CD14-positive monocyte (primary cell): ENCODE measurements around the gene AKAP6. TPM values are rescaled to one million over a fixed set of nuclear protein-coding genes. Genes with fewer than 3 reads are reported as not detected.

Source experiments
- DNase-seq, 3 donors: peaks; one replicate each; pipeline ENCODE4 v3.0.0-alpha.2; 2011 to 2022
- H2AFZ ChIP-seq: 2 replicates; pipeline ENCODE4 v1.6.0; 2012; ENCODE audit warnings: mild to moderate bottlenecking, low read depth, low read length, inconsistent platforms; ENCODE audit not compliant: insufficient read depth, poor library complexity, severe bottlenecking
- H3K27ac ChIP-seq, 2 donors: 1 replicate in 1 of 2; 2 replicates in 1 of 2; pipeline ENCODE4 v1.5.1; 2012 to 2013; ENCODE audit warnings: low read length in 2 of 2, control low read depth in 1 of 2, inconsistent platforms in 1 of 2, low read depth in 1 of 2, mild to moderate bottlenecking in 1 of 2
- H3K27me3 ChIP-seq, 2 donors: one replicate each; pipeline versions ENCODE4 v1.6.0 to v1.6.1; 2011 to 2013; ENCODE audit warnings: low read length in 2 of 2; ENCODE audit not compliant: control insufficient read depth in 2 of 2, insufficient read depth in 2 of 2
- H3K36me3 ChIP-seq, 2 donors: replicated peaks in 1 of 2; 1 replicate in 1 of 2; 2 replicates in 1 of 2; pipeline versions ENCODE4 v1.5.1 to v1.6.1; 2012 to 2013; ENCODE audit warnings: low read length in 2 of 2, control low read depth in 1 of 2, inconsistent platforms in 1 of 2, mild to moderate bottlenecking in 1 of 2; ENCODE audit not compliant: insufficient read depth in 2 of 2, control insufficient read depth in 1 of 2
- H3K4me1 ChIP-seq, 2 donors: 1 replicate in 1 of 2; 2 replicates in 1 of 2; pipeline versions ENCODE4 v1.5.1 to v1.6.1; 2012 to 2013; ENCODE audit warnings: low read length in 2 of 2, control low read depth in 1 of 2, inconsistent platforms in 1 of 2, mild to moderate bottlenecking in 1 of 2, moderate library complexity in 1 of 2; ENCODE audit not compliant: insufficient read depth in 2 of 2, control insufficient read depth in 1 of 2
- H3K4me2 ChIP-seq: replicated peaks from 2 replicates; pipeline ENCODE3; 2012; ENCODE audit warnings: low read length, moderate library complexity, mild to moderate bottlenecking; ENCODE audit not compliant: poor library complexity, severe bottlenecking; ENCODE audit errors: extremely low read depth
- H3K4me3 ChIP-seq, 3 experiments: fragments of 200-600 bp in 1 of 3; sonication (generic) in 1 of 3; replicated peaks in 1 of 3; 1 replicate in 2 of 3; 2 replicates in 1 of 3; pipeline ENCODE4 v1.5.1; 2011 to 2013; ENCODE audit warnings: low read length in 3 of 3, mild to moderate bottlenecking in 3 of 3, control low read depth in 2 of 3, low read depth in 2 of 3, inconsistent platforms in 1 of 3, moderate library complexity in 1 of 3
- H3K79me2 ChIP-seq: 2 replicates; pipeline ENCODE4 v1.6.0; 2012; ENCODE audit warnings: mild to moderate bottlenecking, control low read depth, inconsistent platforms, low read length, moderate library complexity; ENCODE audit not compliant: insufficient read depth
- H3K9ac ChIP-seq: 2 replicates; pipeline ENCODE4 v1.6.0; 2017; ENCODE audit warnings: low read length, mild to moderate bottlenecking; ENCODE audit not compliant: insufficient read depth, poor library complexity, severe bottlenecking
- H3K9me3 ChIP-seq, 2 donors: replicated peaks in 1 of 2; 1 replicate in 1 of 2; 2 replicates in 1 of 2; pipeline versions ENCODE4 v1.5.1 to v1.6.1; 2012 to 2013; ENCODE audit warnings: low read length in 2 of 2, control low read depth in 1 of 2; ENCODE audit not compliant: control insufficient read depth in 1 of 2, insufficient read depth in 1 of 2
- H4K20me1 ChIP-seq: 2 replicates; pipeline ENCODE4 v1.6.0; 2012; ENCODE audit warnings: mild to moderate bottlenecking, low read length, control low read depth, moderate library complexity; ENCODE audit not compliant: insufficient read depth
- H3K27ac Mint-ChIP-seq, 7 donors: one replicate each; pipeline ENCODE4 v1.8.0; 2020; ENCODE audit warnings: mild to moderate bottlenecking in 7 of 7, mixed read lengths in 7 of 7, moderate library complexity in 6 of 7, inconsistent platforms in 2 of 7
- H3K27me3 Mint-ChIP-seq, 3 donors: one replicate each; pipeline ENCODE4 v1.8.0; 2021 to 2022; ENCODE audit warnings: low read depth in 3 of 3, mild to moderate bottlenecking in 3 of 3, mixed read lengths in 3 of 3, moderate library complexity in 3 of 3, inconsistent platforms in 1 of 3
- H3K36me3 Mint-ChIP-seq, 2 donors: one replicate each; pipeline ENCODE4 v1.8.0; 2020; ENCODE audit warnings: mixed read lengths in 2 of 2, inconsistent platforms in 1 of 2, mild to moderate bottlenecking in 1 of 2
- H3K4me1 Mint-ChIP-seq: one replicate; pipeline ENCODE4 v1.8.0; 2020; ENCODE audit warnings: mild to moderate bottlenecking, mixed read lengths
- H3K4me3 Mint-ChIP-seq, 2 donors: one replicate each; pipeline ENCODE4 v1.8.0; 2020; ENCODE audit warnings: mild to moderate bottlenecking in 2 of 2, mixed read lengths in 2 of 2, moderate library complexity in 1 of 2
- H3K9me3 Mint-ChIP-seq, 7 donors: one replicate each; pipeline ENCODE4 v1.8.0; 2020 to 2022; ENCODE audit warnings: mixed read lengths in 7 of 7, mild to moderate bottlenecking in 6 of 7, moderate library complexity in 6 of 7, inconsistent platforms in 2 of 7
- WGBS: methylation state at CpG from one replicate; pipeline ENCODE4 v1.1.5; 2013; ENCODE audit warnings: missing lambda C conversion rate; ENCODE audit not compliant: insufficient coverage; 5-methylcytosine and 5-hydroxymethylcytosine counted together
- intact Hi-C, 2 donors: fragments of 100-400 bp; cut with micrococcal nuclease; formaldehyde crosslinking; loops; one replicate each; pipeline versions ENCODE4 v1.15.0 to v1.15.1; 2023
- polyA plus RNA-seq, 3 donors: library from polyadenylated mRNA; depleted of rRNA in 1 of 3; unstranded in 2 of 3; stranded (reverse) in 1 of 3; fragments of 300-500 nt in 2 of 3; fragments of >200 nt in 1 of 3; fragmentation: Illumina TruSeq in 2 of 3; gene quantifications; 1 replicate in 2 of 3; 2 replicates in 1 of 3; pipeline ENCODE4 v1.2.3, GENCODE V29; 2012 to 2021
- TF ChIP-seq, protein P1 (sequence below): fragments of 200-600 bp; IDR thresholded peaks from one replicate; pipeline ENCODE4 v1.8.0; 2022; ENCODE audit warnings: antibody characterized with exemption, mild to moderate bottlenecking

AKAP6 gene
- polyA plus RNA-seq, 3 donors, result not detected

GRCh38 chr14:32542507-32542906 lies 213.4 kb downstream of the AKAP6 start:
- H2AFZ ChIP-seq, result no peak overlapping the region
- Mint-ChIP-seq H3K4me3 (no peak overlapping the region), H3K27me3 (peaks cover 0 to 2% (median 0%) of the 10 kb centered on the region in 3 donors), H3K36me3 (no peaks in the 10 kb centered on the region), H3K9me3 (peaks cover 0 to 2% (median 0%) of the 10 kb centered on the region in 7 donors), H3K4me1 (peaks cover 2% of the 10 kb centered on the region), H3K27ac (no peak overlapping the region)
- no peaks in the 10 kb centered on the region for H3K36me3 ChIP-seq
- WGBS, result no CpG with 5 or more reads among the region's 3 CpGs
- H4K20me1 ChIP-seq, result no peaks in the 10 kb centered on the region
- no peak overlapping the region for H3K4me3 ChIP-seq
- H3K4me2 ChIP-seq, result no peak overlapping the region
- no peak for DNase-seq
- TF ChIP-seq, protein P1, sequence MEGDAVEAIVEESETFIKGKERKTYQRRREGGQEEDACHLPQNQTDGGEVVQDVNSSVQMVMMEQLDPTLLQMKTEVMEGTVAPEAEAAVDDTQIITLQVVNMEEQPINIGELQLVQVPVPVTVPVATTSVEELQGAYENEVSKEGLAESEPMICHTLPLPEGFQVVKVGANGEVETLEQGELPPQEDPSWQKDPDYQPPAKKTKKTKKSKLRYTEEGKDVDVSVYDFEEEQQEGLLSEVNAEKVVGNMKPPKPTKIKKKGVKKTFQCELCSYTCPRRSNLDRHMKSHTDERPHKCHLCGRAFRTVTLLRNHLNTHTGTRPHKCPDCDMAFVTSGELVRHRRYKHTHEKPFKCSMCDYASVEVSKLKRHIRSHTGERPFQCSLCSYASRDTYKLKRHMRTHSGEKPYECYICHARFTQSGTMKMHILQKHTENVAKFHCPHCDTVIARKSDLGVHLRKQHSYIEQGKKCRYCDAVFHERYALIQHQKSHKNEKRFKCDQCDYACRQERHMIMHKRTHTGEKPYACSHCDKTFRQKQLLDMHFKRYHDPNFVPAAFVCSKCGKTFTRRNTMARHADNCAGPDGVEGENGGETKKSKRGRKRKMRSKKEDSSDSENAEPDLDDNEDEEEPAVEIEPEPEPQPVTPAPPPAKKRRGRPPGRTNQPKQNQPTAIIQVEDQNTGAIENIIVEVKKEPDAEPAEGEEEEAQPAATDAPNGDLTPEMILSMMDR, result no peak
- H3K27ac ChIP-seq, result no peak overlapping the region
- H3K79me2 ChIP-seq, result no peaks in the 10 kb centered on the region
- H3K4me1 ChIP-seq, result no peaks in the 10 kb centered on the region
- no peaks in the 10 kb centered on the region for H3K9me3 ChIP-seq
- H3K9ac ChIP-seq, result no peak overlapping the region
- H3K27me3 ChIP-seq, result no peaks in the 10 kb centered on the region
- intact Hi-C loops, result no loop called here

GRCh38 chr14:32545095-32545494 lies 216.0 kb downstream of the AKAP6 start:
- Histone ChIP-seq H3K9me3 (no peaks in the 10 kb centered on the region), H4K20me1 (no peaks in the 10 kb centered on the region), H3K9ac (no peak overlapping the region), H3K4me2 (no peak overlapping the region), H3K79me2 (no peaks in the 10 kb centered on the region), H3K27me3 (no peaks in the 10 kb centered on the region), H3K27ac (no peak overlapping the region), H3K4me1 (no peaks in the 10 kb centered on the region), H3K4me3 (no peak overlapping the region), H2AFZ (no peak overlapping the region), H3K36me3 (no peaks in the 10 kb centered on the region)
- DNase-seq, result no peak
- H3K36me3 Mint-ChIP-seq, result no peaks in the 10 kb centered on the region
- intact Hi-C loops, result no loop called here
- TF ChIP-seq, protein P1, result no peak
- WGBS, result 100% methylated on average over 1 of the region's 4 CpGs
- peaks cover 2% of the 10 kb centered on the region for H3K4me1 Mint-ChIP-seq
- H3K4me3 Mint-ChIP-seq, result no peak overlapping the region
- H3K9me3 Mint-ChIP-seq, result peaks cover 0 to 2% (median 0%) of the 10 kb centered on the region in 7 donors
- peaks cover 0 to 3% (median 2%) of the 10 kb centered on the region in 3 donors for H3K27me3 Mint-ChIP-seq
- no peak overlapping the region for H3K27ac Mint-ChIP-seq
